Dedifferentiated amniotic fluid mesenchymal stem cell (primary cell): Measurements from ENCODE around the gene ARHGEF2.

Experiments used
- DNase-seq: peaks from one replicate; pipeline ENCODE4 v3.0.0-alpha.2; 2016; ENCODE audit errors: extremely low spot score

The ARHGEF2 gene

DNA sequence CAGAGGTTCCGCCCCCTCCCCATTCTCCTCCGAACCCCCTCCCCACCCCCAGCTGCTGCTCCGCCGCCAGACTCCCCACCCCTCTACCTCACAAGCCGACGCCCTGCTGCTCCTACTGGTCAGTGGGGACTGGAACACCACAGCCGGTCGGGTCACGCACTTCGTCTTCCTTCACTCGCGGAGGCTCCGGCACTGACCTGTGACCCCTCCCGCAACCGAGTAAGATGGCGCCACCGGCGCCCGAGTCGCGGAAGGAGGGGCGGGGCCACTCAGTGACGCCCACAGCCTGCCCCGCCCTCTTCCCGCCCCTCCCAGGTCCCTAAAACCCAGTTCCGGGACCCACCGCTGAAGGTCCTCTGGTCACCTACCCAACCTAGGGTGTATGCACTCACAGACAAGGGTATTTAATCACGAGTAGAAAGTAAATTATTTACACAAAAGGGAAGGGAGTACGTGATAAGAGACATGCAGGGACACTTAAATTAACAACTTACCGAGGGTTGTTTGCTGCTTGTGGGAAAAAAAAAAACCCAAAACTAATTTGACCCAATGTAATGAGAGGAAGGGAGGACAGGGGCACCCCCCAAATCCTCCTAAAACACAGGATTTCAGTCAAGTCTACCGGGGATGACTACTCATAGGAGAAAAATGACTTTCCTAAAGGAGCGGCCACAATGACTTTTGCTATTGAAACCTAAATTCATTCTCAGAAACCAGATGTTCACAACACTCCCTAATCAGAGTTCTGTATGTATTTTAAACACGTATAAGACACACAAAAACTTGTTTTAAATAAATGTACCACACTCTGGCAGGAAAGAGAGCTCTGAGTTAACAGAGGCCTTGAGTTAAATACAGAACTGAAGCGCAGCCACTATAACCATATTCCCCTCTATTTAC lies 66.9 kb downstream of the ARHGEF2 start, which contains the start of gene RIT1:
Gene RIT1, minus strand, starts transcription at position 194 of the 900 bp plus-strand sequence. CDS start 588 bp downstream, outside the sequence.
- DNase-seq = peak; percentile 68

DNA sequence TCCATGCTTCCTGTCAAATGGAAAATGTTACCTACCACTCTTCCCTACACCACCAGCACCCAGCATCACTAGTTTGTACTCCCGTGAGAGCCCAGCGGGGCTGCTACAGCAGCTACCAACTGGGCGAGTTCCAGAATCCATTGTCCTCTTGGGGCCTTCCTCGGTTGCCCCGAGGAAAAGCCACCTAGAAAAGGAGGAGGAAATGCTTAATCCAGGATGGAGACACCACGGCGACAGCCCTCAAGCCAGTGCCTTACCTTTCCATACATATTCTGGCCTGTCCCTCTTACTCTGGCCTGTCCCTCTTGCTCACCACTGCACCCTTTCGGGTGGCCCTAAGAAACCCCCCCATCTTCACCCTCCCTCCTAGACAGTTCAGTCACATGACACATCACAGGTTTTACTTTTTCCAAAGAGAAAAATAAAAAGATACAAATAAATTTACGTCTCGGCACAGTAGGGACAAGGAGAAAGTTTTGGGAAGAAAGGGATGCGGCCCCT lies 67.7 kb downstream of the ARHGEF2 start:
- DNase-seq = no peak

DNA sequence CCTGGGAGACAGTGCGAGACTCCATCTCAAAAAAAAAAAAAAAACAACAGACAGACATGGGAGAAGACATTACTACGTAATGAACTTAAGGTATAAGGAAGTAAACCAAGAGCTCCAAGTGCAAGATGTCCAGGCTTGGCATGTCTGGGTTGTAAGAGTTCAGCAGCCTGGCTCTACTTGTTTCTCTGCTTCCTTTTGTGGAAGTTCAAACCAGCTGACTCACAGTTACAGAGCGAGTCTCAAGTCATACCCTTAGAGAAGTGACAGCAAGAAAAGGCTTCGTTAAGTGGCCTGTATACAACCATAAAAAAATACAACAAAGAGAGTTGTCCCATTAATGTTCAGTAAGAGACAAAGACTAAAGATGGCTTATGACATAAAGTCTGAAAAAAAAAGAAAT lies 68.5 kb downstream of the ARHGEF2 start:
- DNase-seq = no peak

DNA sequence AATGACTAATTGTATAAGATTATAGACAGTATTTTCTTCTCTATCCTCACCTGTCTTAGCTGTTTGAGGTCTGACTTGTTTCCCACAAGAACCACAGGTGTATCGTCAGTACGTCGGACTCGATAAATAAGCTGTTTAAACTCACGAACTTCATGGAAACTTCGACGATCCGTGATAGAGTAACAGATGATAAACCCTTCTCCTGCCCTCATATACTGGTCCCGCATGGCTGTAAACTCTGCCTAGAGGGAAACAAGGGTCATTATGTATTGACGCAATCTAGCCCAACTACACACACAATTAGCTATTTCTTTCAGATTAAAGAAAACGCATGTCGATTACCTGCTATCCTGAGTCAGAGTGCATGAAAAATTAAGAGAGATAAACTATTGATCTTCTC lies 74.1 kb downstream of the ARHGEF2 start:
- no peak for DNase-seq

DNA sequence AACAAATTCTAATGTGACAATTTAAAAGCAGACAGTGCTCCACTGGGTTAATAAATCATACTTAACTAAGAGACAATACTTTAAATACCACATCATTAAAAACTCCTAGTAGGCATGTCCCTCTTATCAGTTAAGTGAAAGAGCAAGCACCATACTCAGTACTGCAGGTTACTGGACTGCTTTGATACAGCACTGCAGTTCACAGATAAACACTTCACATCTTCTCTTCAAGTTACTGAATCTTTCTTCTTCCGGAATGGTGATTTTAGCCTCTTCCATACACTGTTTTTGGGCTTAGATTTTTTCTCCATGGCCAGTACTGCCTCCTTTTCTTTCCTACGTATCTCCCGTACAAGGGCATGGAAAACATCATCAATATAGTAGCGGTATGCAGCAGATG lies 78.2 kb downstream of the ARHGEF2 start:
- no peak for DNase-seq

DNA sequence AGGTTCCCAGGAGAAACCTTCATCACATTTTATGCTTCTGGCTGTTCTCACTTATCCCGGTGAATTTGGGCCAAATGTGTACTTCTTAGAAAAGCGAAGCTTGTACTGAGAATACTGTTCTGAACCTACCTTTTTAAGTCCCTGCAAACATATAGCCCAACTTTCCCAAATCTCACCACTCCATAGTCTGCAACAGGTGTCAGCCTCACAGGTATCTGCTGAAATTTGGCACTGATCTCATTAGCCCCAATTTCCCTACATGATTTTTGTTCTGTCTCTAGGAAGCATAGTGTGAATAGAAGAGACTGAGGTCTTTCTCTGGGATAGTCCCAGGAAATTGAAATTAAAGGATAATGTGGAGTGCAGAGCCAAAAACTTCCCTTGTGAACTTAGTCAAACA lies 78.7 kb downstream of the ARHGEF2 start:
- DNase-seq = no peak

DNA sequence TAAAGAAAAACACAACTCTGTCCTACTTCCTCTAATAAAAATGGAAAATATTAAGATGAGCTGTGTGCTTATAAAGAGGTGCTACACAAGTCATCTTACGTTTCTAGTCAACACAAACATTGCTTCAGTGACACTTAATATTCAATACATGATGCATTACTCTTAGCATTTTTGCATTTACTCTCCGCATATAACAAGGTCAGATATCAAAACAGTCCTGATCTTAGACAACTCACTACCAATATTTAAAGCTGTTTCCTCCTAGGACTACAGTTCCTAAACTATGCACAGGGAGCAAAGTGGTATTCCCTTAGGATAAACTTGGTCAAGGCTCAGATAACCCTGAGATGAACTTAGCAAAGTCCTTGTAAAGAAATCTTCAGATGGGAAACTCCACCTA lies 79.5 kb downstream of the ARHGEF2 start:
- DNase-seq = no peak

DNA sequence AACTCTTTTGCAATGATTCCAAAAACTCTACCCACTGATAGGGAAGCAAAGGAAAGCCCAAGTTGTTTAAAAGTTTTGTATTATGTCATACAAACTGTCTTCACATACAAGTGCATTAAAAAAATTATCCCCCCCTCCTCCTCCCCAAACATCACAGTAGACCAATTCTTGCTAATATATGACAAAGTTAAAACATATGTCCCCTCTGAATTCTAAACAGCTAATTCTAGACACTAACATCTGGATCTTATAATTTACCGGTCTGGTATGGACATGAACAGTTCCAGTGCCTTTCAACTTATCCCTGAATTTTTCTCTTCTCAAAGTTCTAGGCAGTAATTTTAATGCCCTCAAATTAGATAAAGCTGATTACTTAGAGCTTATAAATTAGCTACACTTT lies 80.6 kb downstream of the ARHGEF2 start:
- no peak for DNase-seq
